MCF 10A (cell line): ENCODE results near the gene CDC25C. TPM values are rescaled to one million over a fixed set of nuclear protein-coding genes. Genes with fewer than 3 reads are reported as not detected.

Experiments
- BruUV-seq: library from RNA; stranded (reverse); fragments of 400-500 nt; replicated peaks from 2 replicates; lab custom pipeline; 2021; lab: Mats Ljungman, UMichigan
- CTCF ChIA-PET: fragments of 300-600 bp; sonication (Branson Sonifier 250); formaldehyde crosslinking; extraction: SDS; loops from one replicate; lab custom pipeline; 2021; ENCODE audit warnings: antibody characterized with exemption, inconsistent platforms; lab: Yijun Ruan, JAX
- POLR2A ChIA-PET: fragments of 300-600, 350-650 bp; sonication (Branson Sonifier 250); formaldehyde crosslinking; extraction: SDS; loops from one replicate; lab custom pipeline; 2020; ENCODE audit warnings: antibody characterized with exemption, inconsistent platforms; lab: Yijun Ruan, JAX
- DNase-seq: peaks from one replicate; pipeline ENCODE4 v3.0.0-alpha.2; 2018; ENCODE audit not compliant: unreplicated experiment
- H3K27ac Mint-ChIP-seq: one replicate; pipeline ENCODE4 v1.8.0; 2022; ENCODE audit warnings: mild to moderate bottlenecking, low read depth, mixed read lengths; ENCODE audit not compliant: unreplicated experiment
- H3K27me3 Mint-ChIP-seq: one replicate; pipeline ENCODE4 v1.8.0; 2022; ENCODE audit warnings: mixed read lengths; ENCODE audit not compliant: insufficient read depth, unreplicated experiment
- H3K36me3 Mint-ChIP-seq: one replicate; pipeline ENCODE4 v1.8.0; 2022; ENCODE audit warnings: mild to moderate bottlenecking, moderate library complexity, mixed read lengths; ENCODE audit not compliant: insufficient read depth, unreplicated experiment
- H3K4me1 Mint-ChIP-seq: one replicate; pipeline ENCODE4 v1.8.0; 2022; ENCODE audit warnings: mixed read lengths; ENCODE audit not compliant: insufficient read depth, unreplicated experiment
- H3K4me3 Mint-ChIP-seq: one replicate; pipeline ENCODE4 v1.8.0; 2022; ENCODE audit warnings: mild to moderate bottlenecking, moderate library complexity, mixed read lengths; ENCODE audit not compliant: unreplicated experiment
- H3K9me3 Mint-ChIP-seq: one replicate; pipeline ENCODE4 v1.8.0; 2022; ENCODE audit warnings: mixed read lengths; ENCODE audit not compliant: unreplicated experiment
- intact Hi-C: fragments of 100-400 bp; cut with micrococcal nuclease; formaldehyde crosslinking; loops from 2 replicates; pipeline ENCODE4 v1.14.1; 2022
- total RNA-seq: library from RNA; stranded (reverse); gene quantifications from 2 replicates; pipeline ENCODE4 v1.2.3, GENCODE V29; 2022
- TF ChIP-seq, protein P1 (sequence below): fragments of 200-600 bp; IDR thresholded peaks from one replicate; pipeline ENCODE4 v1.8.0; 2022; ENCODE audit warnings: antibody characterized with exemption, mild to moderate bottlenecking; ENCODE audit not compliant: unreplicated experiment

The CDC25C gene
- total RNA-seq, 1 experiment from 2014 or later: 12.2 TPM

DNA sequence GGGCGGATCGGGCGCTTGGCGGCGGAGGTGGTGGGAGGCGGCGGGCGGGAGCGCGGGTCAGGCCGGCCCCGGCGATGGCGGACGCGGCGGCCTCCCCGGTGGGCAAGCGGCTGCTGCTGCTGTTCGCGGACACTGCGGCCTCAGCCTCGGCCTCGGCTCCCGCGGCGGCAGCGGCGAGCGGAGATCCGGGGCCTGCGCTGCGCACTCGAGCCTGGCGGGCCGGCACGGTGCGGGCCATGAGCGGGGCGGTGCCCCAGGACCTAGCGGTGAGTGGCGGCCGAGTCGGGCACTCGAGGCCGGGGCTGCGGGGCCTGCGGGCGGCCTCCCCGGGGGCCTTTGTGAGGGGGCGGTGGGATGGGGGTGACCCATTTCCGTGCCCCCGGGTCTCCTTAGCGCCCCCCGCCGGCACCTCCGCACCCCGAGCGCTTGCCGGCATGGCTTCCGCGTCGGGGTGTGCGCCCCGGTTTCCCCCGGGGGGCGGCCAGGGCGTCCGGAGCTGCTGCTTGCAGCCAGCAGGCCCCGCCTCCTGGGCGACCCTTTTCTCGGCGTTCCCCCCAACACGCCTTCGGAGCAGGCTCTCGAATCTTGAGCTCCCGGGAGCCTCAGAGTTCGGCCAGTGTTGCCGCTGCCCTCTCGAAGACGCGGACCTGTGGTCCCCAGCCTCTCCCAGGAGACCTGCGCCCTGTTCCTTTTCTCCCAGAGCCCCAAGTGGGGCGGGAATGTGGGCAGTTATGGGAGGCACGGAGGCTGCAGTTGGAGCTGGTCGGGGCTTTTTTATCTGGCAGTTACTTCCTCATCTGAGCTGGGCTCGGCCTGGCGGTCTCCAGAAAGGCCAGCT, 21.3 kb upstream of the CDC25C start:
- intact Hi-C loops: loop anchor here (1.0 to 10.0 kb wide), 3 partner anchors 131 to 173 kb away; no protein-coding TSS in a partner anchor
- POLR2A ChIA-PET: interaction anchor here (0.5 to 9.3 kb wide), 33 partner anchors 14 to 1950 kb away, joined by 3 to 395 read pairs (median 4); partner anchors contain the start of genes BRD8, CDC23, CDC25C and CTNNA1
- CTCF ChIA-PET: interaction anchor here (0.6 to 8.0 kb wide), 65 partner anchors 8 to 1803 kb away, joined by 3 to 323 read pairs (median 5); partner anchors contain the start of genes BRD8, CDC23, CDC25C and EGR1
- Mint-ChIP-seq H3K36me3 (peaks cover 22% of the 10 kb centered on the region), H3K4me1 (peaks cover 51% of the 10 kb centered on the region), H3K27ac (peak overlapping the region; percentile 98), H3K9me3 (peaks cover 9% of the 10 kb centered on the region), H3K4me3 (peak overlapping the region; percentile 99), H3K27me3 (no peaks in the 10 kb centered on the region)
- no TSS peak for BruUV-seq
- peak; percentile 72 for DNase-seq
- TF ChIP-seq, protein P1, sequence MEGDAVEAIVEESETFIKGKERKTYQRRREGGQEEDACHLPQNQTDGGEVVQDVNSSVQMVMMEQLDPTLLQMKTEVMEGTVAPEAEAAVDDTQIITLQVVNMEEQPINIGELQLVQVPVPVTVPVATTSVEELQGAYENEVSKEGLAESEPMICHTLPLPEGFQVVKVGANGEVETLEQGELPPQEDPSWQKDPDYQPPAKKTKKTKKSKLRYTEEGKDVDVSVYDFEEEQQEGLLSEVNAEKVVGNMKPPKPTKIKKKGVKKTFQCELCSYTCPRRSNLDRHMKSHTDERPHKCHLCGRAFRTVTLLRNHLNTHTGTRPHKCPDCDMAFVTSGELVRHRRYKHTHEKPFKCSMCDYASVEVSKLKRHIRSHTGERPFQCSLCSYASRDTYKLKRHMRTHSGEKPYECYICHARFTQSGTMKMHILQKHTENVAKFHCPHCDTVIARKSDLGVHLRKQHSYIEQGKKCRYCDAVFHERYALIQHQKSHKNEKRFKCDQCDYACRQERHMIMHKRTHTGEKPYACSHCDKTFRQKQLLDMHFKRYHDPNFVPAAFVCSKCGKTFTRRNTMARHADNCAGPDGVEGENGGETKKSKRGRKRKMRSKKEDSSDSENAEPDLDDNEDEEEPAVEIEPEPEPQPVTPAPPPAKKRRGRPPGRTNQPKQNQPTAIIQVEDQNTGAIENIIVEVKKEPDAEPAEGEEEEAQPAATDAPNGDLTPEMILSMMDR: peak; percentile 29

DNA sequence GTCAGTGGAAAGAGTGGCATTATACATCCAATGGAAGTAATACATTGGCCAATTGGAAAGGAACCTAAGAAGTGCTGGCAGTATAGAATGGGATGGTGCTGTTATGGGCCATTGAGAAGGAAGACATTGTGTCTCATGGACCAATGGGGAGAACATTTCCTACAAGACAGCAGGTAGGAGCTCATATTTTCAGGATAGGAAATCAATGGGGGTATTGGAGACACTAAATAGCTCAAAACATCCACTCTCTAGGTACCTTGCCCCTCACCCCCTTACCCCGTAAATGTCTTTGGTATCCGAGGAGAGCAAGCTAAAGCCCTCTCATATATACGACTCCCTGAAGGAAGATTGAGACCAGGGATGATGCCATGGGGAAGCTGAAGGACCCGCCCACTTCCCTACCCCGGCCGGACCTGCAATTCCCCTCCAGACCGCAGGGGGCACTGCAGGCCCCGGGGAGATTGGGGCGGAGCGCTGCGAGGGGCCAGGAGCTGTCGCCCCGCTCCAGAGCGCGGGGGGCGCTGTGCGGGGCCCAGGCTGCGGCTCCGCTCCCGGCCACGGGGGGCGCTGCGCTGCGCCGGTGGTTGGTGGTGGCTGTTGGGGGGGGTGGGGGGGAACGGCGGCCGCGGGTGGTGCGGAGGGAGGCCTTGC, 20.6 kb upstream of the CDC25C start, which contains the start of gene KDM3B:
Gene KDM3B, plus strand, starts transcription at position 615 of the 651 bp plus-strand sequence. CDS start 111 bp downstream, outside the sequence.
- no TSS peak for BruUV-seq
- Mint-ChIP-seq H3K4me1 (peaks cover 51% of the 10 kb centered on the region), H3K27me3 (no peaks in the 10 kb centered on the region), H3K9me3 (peaks cover 9% of the 10 kb centered on the region), H3K27ac (peak within 1 kb of the TSS; percentile 98), H3K36me3 (peaks cover 30% of the 10 kb centered on the region), H3K4me3 (peak within 1 kb of the TSS; percentile 99)
- peak; percentile 86 for DNase-seq
- intact Hi-C loops: loop anchor here (5.0 to 10.0 kb wide), 2 partner anchors 130 to 153 kb away; no protein-coding TSS in a partner anchor
- TF ChIP-seq, protein P1: peak; percentile 100
- POLR2A ChIA-PET: interaction anchor here (0.5 to 9.3 kb wide), 19 partner anchors 15 to 941 kb away, joined by 3 to 395 read pairs (median 4); partner anchors contain the start of genes BRD8, CDC23, CDC25C and CTNNA1
- CTCF ChIA-PET: interaction anchor here (0.6 to 8.0 kb wide), 63 partner anchors 8 to 1928 kb away, joined by 3 to 323 read pairs (median 5); partner anchors contain the start of genes CDC23, CDC25C, EGR1 and FAM53C

DNA sequence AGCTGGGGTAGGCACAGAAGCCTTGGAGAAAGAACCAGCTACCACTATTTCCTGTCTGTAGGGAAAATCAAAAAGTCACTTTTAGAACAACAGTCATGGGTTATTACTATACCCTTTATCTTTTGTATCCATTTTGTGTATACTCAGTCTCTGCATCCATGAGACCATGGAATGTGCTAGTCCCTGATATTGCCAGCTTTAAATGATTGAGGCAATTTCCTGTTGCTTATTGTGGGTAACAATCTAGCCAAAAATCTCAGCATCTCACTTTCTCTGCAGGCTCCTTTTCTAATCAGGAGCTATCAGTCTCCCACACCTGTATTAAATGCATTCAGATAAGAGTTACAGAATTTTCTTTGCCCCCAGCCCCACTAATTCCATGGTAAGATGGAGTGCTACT, 19.9 kb upstream of the CDC25C start:
- intact Hi-C loops: loop anchor here (1.0 to 10.0 kb wide), 3 partner anchors 12 to 153 kb away; no protein-coding TSS in a partner anchor
- ChIA-PET CTCF (interaction anchor here (0.6 to 8.0 kb wide), 53 partner anchors 9 to 673 kb away, joined by 3 to 323 read pairs (median 5); partner anchors contain the start of genes CDC23, CDC25C, EGR1 and FAM53C), POLR2A (interaction anchor here (0.6 to 9.3 kb wide), 12 partner anchors 14 to 318 kb away, joined by 3 to 395 read pairs (median 4); partner anchors contain the start of genes BRD8, CDC23, CDC25C and ETF1)
- Mint-ChIP-seq H3K4me1 (peaks cover 51% of the 10 kb centered on the region), H3K9me3 (peaks cover 9% of the 10 kb centered on the region), H3K36me3 (peaks cover 37% of the 10 kb centered on the region), H3K27me3 (no peaks in the 10 kb centered on the region), H3K27ac (peak overlapping the region; percentile 71), H3K4me3 (peak overlapping the region; percentile 99)
- BruUV-seq: TSS peak; percentile 65
- DNase-seq: no peak
- TF ChIP-seq, protein P1: no peak
